ENCODE data around the gene IQGAP1.

DNA sequence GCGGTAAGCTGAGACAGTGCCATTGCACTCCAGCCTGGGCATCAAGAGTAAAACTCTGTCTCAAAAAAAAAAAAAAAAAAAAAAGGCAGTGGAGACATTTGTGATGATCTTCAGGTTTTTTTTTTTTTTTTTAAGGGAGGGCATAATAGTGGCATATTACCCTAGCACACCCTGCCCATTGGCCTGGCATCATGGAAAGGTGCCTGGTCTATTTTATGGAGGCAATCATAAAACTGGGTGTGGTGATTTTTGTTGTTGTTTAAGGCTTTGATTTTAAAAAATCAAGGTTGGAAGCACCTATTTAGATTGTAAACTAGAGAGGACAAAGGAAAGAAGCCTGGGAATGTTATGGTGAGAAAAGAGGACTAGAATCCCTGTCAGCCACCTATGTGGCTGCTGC is 6.0 kb downstream of the IQGAP1 start:
- no peak for TF ChIP-seq POLR2AphosphoS5 (IDR thresholded peaks at IDR 0.05; ENCODE audit: low read depth, low read length)
- no peak for TF ChIP-seq POLR2A (IDR thresholded peaks at IDR 0.05; ENCODE audit: low read depth, low read length)
- TF ChIP-seq TAF1 (IDR thresholded peaks at IDR 0.05; ENCODE audit: low read depth, low read length), result no peak

Data from GM12891 (cell line).